ENCODE results near the gene TMEM205.
"Not testable (repeated sequence)": the region's sequence is repeated elsewhere in the genome, so short reads cannot be mapped to it uniquely, and the experiment has no call there.

The TMEM205 gene

GRCh38 chr19:11337080-11337479 lies 9.0 kb downstream of the TMEM205 start:
- DNase-seq (ENCODE audit: insufficient read length, low spot score), result no peak
- no peak for FAIRE-seq
- TF ChIP-seq CTCF (IDR thresholded peaks at IDR 0.05; ENCODE audit: insufficient read depth, missing control alignments), result no peak

GRCh38 chr19:11335449-11336146 lies 10.5 kb downstream of the TMEM205 start:
- no peak for TF ChIP-seq CTCF (IDR thresholded peaks at IDR 0.05; ENCODE audit: insufficient read depth, missing control alignments)
- FAIRE-seq, result no peak
- no peak for DNase-seq (ENCODE audit: insufficient read length, low spot score)

- DNase-seq (ENCODE audit: insufficient read length, low spot score); FAIRE-seq: not testable (repeated sequence)
Measured at GRCh38 chr19:11333838-11334237, 12.2 kb downstream of the TMEM205 start.

GRCh38 chr19:11332822-11333221 lies 13.2 kb downstream of the TMEM205 start:
- no peak for FAIRE-seq
- TF ChIP-seq CTCF (IDR thresholded peaks at IDR 0.05; ENCODE audit: insufficient read depth, missing control alignments), result no peak
- no peak for DNase-seq (ENCODE audit: insufficient read length, low spot score)

- TF ChIP-seq CTCF (IDR thresholded peaks at IDR 0.05; ENCODE audit: insufficient read depth, missing control alignments), result no peak
- FAIRE-seq (no peak), DNase-seq (ENCODE audit: insufficient read length, low spot score) (no peak)
Measured at GRCh38 chr19:11331502-11331901, 14.6 kb downstream of the TMEM205 start.

GRCh38 chr19:11330127-11330526 lies 15.9 kb downstream of the TMEM205 start:
- FAIRE-seq (no peak), DNase-seq (ENCODE audit: insufficient read length, low spot score) (no peak)
- no peak for TF ChIP-seq CTCF (IDR thresholded peaks at IDR 0.05; ENCODE audit: insufficient read depth, missing control alignments)

- no peak for TF ChIP-seq CTCF (IDR thresholded peaks at IDR 0.05; ENCODE audit: insufficient read depth, missing control alignments)
- no peak for FAIRE-seq
- DNase-seq (ENCODE audit: insufficient read length, low spot score), result no peak
Measured at GRCh38 chr19:11325544-11325943, 20.5 kb downstream of the TMEM205 start.

Measured in D721Med (cell line).